Iris pigment epithelial cell (primary cell): ENCODE data around the gene MKRN2OS.
"Not testable (repeated sequence)": the region's sequence is repeated elsewhere in the genome, so short reads cannot be mapped to it uniquely, and the experiment has no call there.

Experiments used
- DNase-seq: peaks from one replicate; pipeline ENCODE4 v3.0.0-alpha.2; 2011; ENCODE audit warnings: low read depth

Gene MKRN2OS

GRCh38 chr3:12561397-12561796, 16.1 kb upstream of the MKRN2OS start:
- DNase-seq: no peak

- no peak for DNase-seq
These were observed 15.3 kb upstream of the MKRN2OS start for GRCh38 chr3:12560505-12561190.

GRCh38 chr3:12559520-12559919, 14.2 kb upstream of the MKRN2OS start:
- DNase-seq: no peak

- no peak for DNase-seq
These were observed 13.4 kb upstream of the MKRN2OS start for GRCh38 chr3:12558706-12559105.

GRCh38 chr3:12557473-12558100, 12.3 kb upstream of the MKRN2OS start:
- peak; percentile 72 for DNase-seq

- peak; percentile 78 for DNase-seq
These were observed 11.6 kb upstream of the MKRN2OS start, which contains the start of gene MKRN2 for GRCh38 chr3:12556690-12557472. MKRN2 (plus strand) TSS chr3:12557087; CDS start chr3:12557151, 64 bp downstream.

- no peak for DNase-seq
These were observed 11.0 kb upstream of the MKRN2OS start for GRCh38 chr3:12556314-12556689.

- DNase-seq: peak; percentile 18
These were observed 8.7 kb upstream of the MKRN2OS start for GRCh38 chr3:12553921-12554391.

- no peak for DNase-seq
These were observed 4.9 kb upstream of the MKRN2OS start for GRCh38 chr3:12549971-12550760.

GRCh38 chr3:12544652-12545472, 437 bp downstream of the MKRN2OS start:
- no peak for DNase-seq

- not testable (repeated sequence) for DNase-seq
These were observed 1.8 kb downstream of the MKRN2OS start for GRCh38 chr3:12543497-12543896.

GRCh38 chr3:12541625-12542024, 3.7 kb downstream of the MKRN2OS start:
- DNase-seq: no peak

GRCh38 chr3:12536423-12536822, 8.9 kb downstream of the MKRN2OS start:
- DNase-seq: peak; percentile 27

- DNase-seq: no peak
These were observed 13.1 kb downstream of the MKRN2OS start for GRCh38 chr3:12532182-12532581.

- DNase-seq: no peak
These were observed 17.5 kb downstream of the MKRN2OS start for GRCh38 chr3:12527757-12528143.

- DNase-seq: no peak
These were observed 22.6 kb downstream of the MKRN2OS start for GRCh38 chr3:12522721-12523120.

GRCh38 chr3:12521010-12521409, 24.3 kb downstream of the MKRN2OS start:
- no peak for DNase-seq

- no peak for DNase-seq
These were observed 26.9 kb downstream of the MKRN2OS start for GRCh38 chr3:12518261-12519028.

GRCh38 chr3:12516873-12517272, 28.4 kb downstream of the MKRN2OS start:
- DNase-seq: no peak

- DNase-seq: no peak
These were observed 29.7 kb downstream of the MKRN2OS start for GRCh38 chr3:12515631-12516030.
